CD8-positive, alpha-beta memory T cell (primary cell): ENCODE results near the gene SCAPER. TPM values are rescaled to one million over a fixed set of nuclear protein-coding genes. Genes with fewer than 3 reads are reported as not detected.

Source experiments
- CTCF ChIA-PET: fragments of 350-600 bp; sonication (Branson Sonifier 250); formaldehyde crosslinking; loops from one replicate; lab custom pipeline; 2021; ENCODE audit warnings: antibody characterized with exemption; lab: Charles Lee
- POLR2A ChIA-PET: fragments of 350-600 bp; sonication (Branson Sonifier 250); formaldehyde crosslinking; loops from one replicate; lab custom pipeline; 2021; ENCODE audit warnings: antibody characterized with exemption; lab: Charles Lee
- DNase-seq, 5 donors: peaks; one replicate each; pipeline versions ENCODE4 v3.0.0 to v3.0.0-alpha.2; 2020 to 2022; ENCODE audit warnings: mixed read lengths in 1 of 5
- H3K27ac ChIP-seq: one replicate; pipeline ENCODE4 v1.7.0; 2013; ENCODE audit warnings: low read depth, mild to moderate bottlenecking, low read length, moderate library complexity
- H3K27me3 ChIP-seq: 2 replicates; pipeline ENCODE4 v1.7.0; 2013; ENCODE audit warnings: low read length, mild to moderate bottlenecking; ENCODE audit not compliant: insufficient read depth, poor library complexity, severe bottlenecking
- H3K36me3 ChIP-seq: 2 replicates; pipeline ENCODE4 v1.7.0; 2013; ENCODE audit warnings: mild to moderate bottlenecking, low read length, moderate library complexity; ENCODE audit not compliant: insufficient read depth
- H3K4me1 ChIP-seq: 2 replicates; pipeline ENCODE4 v1.7.0; 2013; ENCODE audit warnings: mild to moderate bottlenecking, low read length, moderate library complexity; ENCODE audit not compliant: insufficient read depth
- H3K4me3 ChIP-seq: 2 replicates; pipeline ENCODE4 v1.7.0; 2013; ENCODE audit warnings: mild to moderate bottlenecking, low read length
- H3K9me3 ChIP-seq: 2 replicates; pipeline ENCODE4 v1.7.0; 2013; ENCODE audit warnings: mild to moderate bottlenecking, low read length
- H3K27ac Mint-ChIP-seq, 8 donors: one replicate each; pipeline ENCODE4 v1.8.0; 2020 to 2021; ENCODE audit warnings: mixed read lengths in 8 of 8, mild to moderate bottlenecking in 6 of 8, inconsistent platforms in 3 of 8, moderate library complexity in 3 of 8
- H3K27me3 Mint-ChIP-seq, 2 donors: one replicate each; pipeline ENCODE4 v1.8.0; 2020 to 2021; ENCODE audit warnings: mixed read lengths in 2 of 2, mild to moderate bottlenecking in 1 of 2, moderate library complexity in 1 of 2
- H3K36me3 Mint-ChIP-seq, 3 donors: one replicate each; pipeline ENCODE4 v1.8.0; 2020 to 2021; ENCODE audit warnings: mixed read lengths in 3 of 3, inconsistent platforms in 1 of 3, mild to moderate bottlenecking in 1 of 3
- H3K4me1 Mint-ChIP-seq, 3 donors: one replicate each; pipeline ENCODE4 v1.8.0; 2020 to 2021; ENCODE audit warnings: mixed read lengths in 3 of 3, inconsistent platforms in 1 of 3, mild to moderate bottlenecking in 1 of 3
- H3K4me3 Mint-ChIP-seq, 7 donors: one replicate each; pipeline ENCODE4 v1.8.0; 2020 to 2021; ENCODE audit warnings: mixed read lengths in 7 of 7, mild to moderate bottlenecking in 6 of 7, moderate library complexity in 4 of 7, inconsistent platforms in 2 of 7
- H3K9me3 Mint-ChIP-seq, 5 donors: one replicate each; pipeline ENCODE4 v1.8.0; 2020 to 2022; ENCODE audit warnings: mixed read lengths in 5 of 5, mild to moderate bottlenecking in 3 of 5, moderate library complexity in 2 of 5, inconsistent platforms in 1 of 5
- polyA plus RNA-seq: library from polyadenylated mRNA; unstranded; fragments of 300-500 nt; fragmentation: Illumina TruSeq; gene quantifications from one replicate; pipeline ENCODE4 v1.2.3, GENCODE V29; 2021
- total RNA-seq, 2 experiments: library from RNA; stranded (reverse); gene quantifications; one replicate each; pipeline ENCODE4 v1.2.3, GENCODE V29; 2021

SCAPER gene
- total and polyA plus RNA-seq, 3 experiments from 2014 or later = 15.5 to 26.6 (median 16.0) TPM

DNA sequence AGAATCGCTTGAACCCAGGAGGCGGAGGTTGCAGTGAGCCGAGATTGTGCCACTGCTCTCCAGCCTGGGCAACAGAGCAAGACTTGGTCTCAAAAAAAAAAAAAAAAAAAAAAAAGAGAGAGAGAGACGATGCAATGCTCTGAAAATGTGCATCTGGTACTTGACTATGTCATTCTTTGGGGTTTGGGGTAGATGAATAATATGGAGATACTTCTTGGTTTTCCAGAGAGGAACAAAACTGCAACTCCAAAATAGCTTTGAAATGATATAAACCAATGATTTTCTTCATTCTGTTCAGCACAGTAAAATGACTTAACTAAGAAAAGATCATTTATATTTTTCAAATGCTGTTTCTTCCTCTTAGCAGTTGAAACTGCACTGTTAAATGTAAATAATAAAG lies 409.7 kb downstream of the SCAPER start:
- Mint-ChIP-seq H3K27ac (no peak overlapping the region), H3K36me3 (peaks cover 9 to 12% (median 11%) of the 10 kb centered on the region in 3 donors), H3K4me1 (no peaks in the 10 kb centered on the region), H3K9me3 (no peaks in the 10 kb centered on the region), H3K4me3 (no peak overlapping the region), H3K27me3 (no peaks in the 10 kb centered on the region)
- POLR2A ChIA-PET = no interaction called here
- no peak overlapping the region for H3K4me3 ChIP-seq
- CTCF ChIA-PET = no interaction called here
- H3K36me3 ChIP-seq = no peaks in the 10 kb centered on the region
- no peaks in the 10 kb centered on the region for H3K9me3 ChIP-seq
- no peak overlapping the region for H3K27ac ChIP-seq
- DNase-seq = no peak
- H3K4me1 ChIP-seq = no peaks in the 10 kb centered on the region
- no peaks in the 10 kb centered on the region for H3K27me3 ChIP-seq

DNA sequence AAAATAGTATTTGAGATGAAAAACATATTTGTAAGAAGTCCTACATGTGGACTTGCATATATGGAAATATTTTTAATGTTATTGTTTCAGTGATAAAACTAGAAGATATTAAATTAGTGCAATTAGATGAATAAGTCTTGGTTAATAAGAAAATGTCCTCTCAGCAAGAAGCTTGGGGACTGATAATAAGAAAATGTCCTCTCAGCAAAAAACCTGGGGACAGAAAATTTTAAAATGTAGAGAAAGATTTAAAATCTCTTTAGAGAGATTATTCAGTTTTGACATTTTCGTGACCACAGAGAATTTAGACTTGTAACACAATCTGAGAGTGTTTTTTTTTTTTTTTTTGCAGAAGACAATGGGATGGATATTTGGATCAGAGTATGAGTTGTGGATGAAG lies 412.6 kb downstream of the SCAPER start:
- Mint-ChIP-seq H3K9me3 (peaks cover 0 to 2% (median 0%) of the 10 kb centered on the region in 5 donors), H3K27me3 (no peaks in the 10 kb centered on the region), H3K4me3 (no peak overlapping the region), H3K27ac (no peak overlapping the region), H3K4me1 (no peaks in the 10 kb centered on the region), H3K36me3 (peaks cover 8 to 14% (median 8%) of the 10 kb centered on the region in 3 donors)
- H3K36me3 ChIP-seq = no peaks in the 10 kb centered on the region
- H3K4me1 ChIP-seq = no peaks in the 10 kb centered on the region
- CTCF ChIA-PET = no interaction called here
- H3K4me3 ChIP-seq = no peak overlapping the region
- no peaks in the 10 kb centered on the region for H3K27me3 ChIP-seq
- no peak overlapping the region for H3K27ac ChIP-seq
- no peaks in the 10 kb centered on the region for H3K9me3 ChIP-seq
- DNase-seq = no peak
- POLR2A ChIA-PET = no interaction called here

DNA sequence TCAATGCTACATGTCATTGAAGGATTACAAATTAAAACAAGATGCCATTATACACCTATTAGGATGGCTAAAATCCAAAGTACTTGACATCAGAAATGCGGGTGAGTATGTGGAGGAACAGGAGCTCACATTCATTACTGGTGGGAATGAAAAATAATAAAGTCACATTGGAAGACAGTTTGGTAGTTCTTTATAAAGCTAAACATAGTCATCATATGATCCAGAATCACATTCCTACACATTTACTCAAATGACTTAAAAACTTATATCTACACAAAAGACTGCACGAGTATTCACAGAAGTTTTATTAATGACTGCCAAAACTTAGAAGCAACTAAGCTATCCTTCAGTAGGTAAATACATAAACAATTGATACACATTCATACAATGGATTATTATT lies 421.4 kb downstream of the SCAPER start:
- H3K27me3 ChIP-seq = no peaks in the 10 kb centered on the region
- Mint-ChIP-seq H3K4me3 (no peak overlapping the region), H3K4me1 (no peaks in the 10 kb centered on the region), H3K36me3 (peaks cover 0 to 3% (median 0%) of the 10 kb centered on the region in 3 donors), H3K27me3 (no peaks in the 10 kb centered on the region), H3K27ac (no peak overlapping the region), H3K9me3 (no peaks in the 10 kb centered on the region)
- H3K36me3 ChIP-seq = no peaks in the 10 kb centered on the region
- no peak overlapping the region for H3K27ac ChIP-seq
- CTCF ChIA-PET = no interaction called here
- POLR2A ChIA-PET = no interaction called here
- H3K9me3 ChIP-seq = no peaks in the 10 kb centered on the region
- no peak overlapping the region for H3K4me3 ChIP-seq
- DNase-seq = no peak
- no peaks in the 10 kb centered on the region for H3K4me1 ChIP-seq

DNA sequence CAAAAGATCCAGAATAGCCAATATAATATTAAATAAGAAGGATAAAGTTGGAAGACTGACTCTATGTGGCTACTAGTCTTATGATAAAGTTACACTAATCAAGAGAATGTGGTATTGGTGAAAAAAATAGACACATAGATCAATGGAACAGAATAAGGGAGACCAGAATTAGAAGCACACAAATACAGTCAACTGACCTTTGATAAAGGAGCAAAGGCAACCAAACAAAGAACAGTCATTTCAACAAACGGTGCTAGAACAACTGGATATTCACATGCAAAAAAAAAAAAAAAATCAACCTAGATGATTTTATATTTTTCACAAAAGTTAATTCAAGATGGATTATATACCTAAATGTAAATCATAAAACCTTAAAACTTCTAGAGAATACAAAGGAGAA lies 422.1 kb downstream of the SCAPER start:
- H3K4me3 ChIP-seq = no peak overlapping the region
- Mint-ChIP-seq H3K4me3 (no peak overlapping the region), H3K4me1 (no peaks in the 10 kb centered on the region), H3K36me3 (peaks cover 0 to 3% (median 0%) of the 10 kb centered on the region in 3 donors), H3K9me3 (no peaks in the 10 kb centered on the region), H3K27ac (no peak overlapping the region), H3K27me3 (no peaks in the 10 kb centered on the region)
- CTCF ChIA-PET = no interaction called here
- H3K9me3 ChIP-seq = no peaks in the 10 kb centered on the region
- no peak overlapping the region for H3K27ac ChIP-seq
- no peaks in the 10 kb centered on the region for H3K36me3 ChIP-seq
- POLR2A ChIA-PET = no interaction called here
- H3K27me3 ChIP-seq = no peaks in the 10 kb centered on the region
- no peaks in the 10 kb centered on the region for H3K4me1 ChIP-seq
- DNase-seq = no peak

DNA sequence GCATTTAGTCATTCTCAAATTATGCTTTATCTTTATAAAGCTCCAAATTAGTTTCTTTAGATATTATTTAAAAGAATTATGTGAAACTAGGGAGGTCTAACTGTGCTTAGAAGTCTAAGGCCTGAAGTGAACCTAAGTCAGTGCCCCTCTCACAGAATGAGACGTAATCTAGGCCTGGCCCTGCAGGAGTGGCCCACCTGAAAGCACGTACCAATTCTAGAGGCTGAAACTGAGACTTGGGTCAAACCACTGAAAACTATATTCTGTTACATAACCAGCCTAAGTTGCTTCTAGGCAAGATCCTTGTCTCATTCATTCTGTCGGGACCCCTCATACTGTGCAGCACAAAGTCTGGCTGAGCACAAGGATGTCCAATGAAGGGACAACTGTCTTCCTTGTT lies 424.9 kb downstream of the SCAPER start:
- H3K4me3 Mint-ChIP-seq = no peak overlapping the region
- no peaks in the 10 kb centered on the region for H3K27me3 ChIP-seq
- H3K27me3 Mint-ChIP-seq = no peaks in the 10 kb centered on the region
- H3K4me3 ChIP-seq = no peak overlapping the region
- H3K4me1 ChIP-seq = no peaks in the 10 kb centered on the region
- H3K36me3 Mint-ChIP-seq = no peaks in the 10 kb centered on the region
- no peak overlapping the region for H3K27ac ChIP-seq
- no peaks in the 10 kb centered on the region for H3K9me3 Mint-ChIP-seq
- H3K9me3 ChIP-seq = no peaks in the 10 kb centered on the region
- no peak for DNase-seq
- POLR2A ChIA-PET = no interaction called here
- H3K4me1 Mint-ChIP-seq = no peaks in the 10 kb centered on the region
- CTCF ChIA-PET = no interaction called here
- no peaks in the 10 kb centered on the region for H3K36me3 ChIP-seq
- no peak overlapping the region for H3K27ac Mint-ChIP-seq

DNA sequence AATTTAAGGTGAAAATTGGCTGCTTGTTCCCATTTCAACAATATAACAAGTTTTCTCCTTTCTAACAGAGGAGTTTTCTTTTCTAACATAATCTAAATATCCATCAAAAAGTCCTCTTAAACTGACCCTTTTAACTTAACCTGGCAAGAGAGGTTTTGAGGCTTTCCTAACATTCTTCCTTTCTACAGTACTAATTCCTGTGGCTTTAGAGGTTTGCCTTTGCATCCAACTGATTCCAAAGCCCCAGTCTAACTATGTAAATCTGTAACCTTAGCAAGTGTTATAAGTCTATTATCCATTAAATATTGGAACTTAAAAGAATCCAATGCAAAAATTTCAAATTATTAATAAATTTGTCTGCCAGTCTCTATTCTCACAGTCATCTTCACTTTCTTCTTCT lies 434.4 kb downstream of the SCAPER start:
- Mint-ChIP-seq H3K27me3 (no peaks in the 10 kb centered on the region), H3K27ac (peak overlapping the region in 1 of 8 donors; percentile 47), H3K36me3 (peaks cover 36 to 70% (median 69%) of the 10 kb centered on the region in 3 donors), H3K9me3 (peaks cover 12 to 29% (median 20%) of the 10 kb centered on the region in 5 donors), H3K4me1 (no peaks in the 10 kb centered on the region), H3K4me3 (no peak overlapping the region)
- Histone ChIP-seq H3K4me3 (no peak overlapping the region), H3K27me3 (no peaks in the 10 kb centered on the region), H3K27ac (no peak overlapping the region), H3K9me3 (no peaks in the 10 kb centered on the region), H3K4me1 (no peaks in the 10 kb centered on the region), H3K36me3 (no peaks in the 10 kb centered on the region)
- DNase-seq = no peak
- CTCF ChIA-PET = no interaction called here
- POLR2A ChIA-PET = no interaction called here

DNA sequence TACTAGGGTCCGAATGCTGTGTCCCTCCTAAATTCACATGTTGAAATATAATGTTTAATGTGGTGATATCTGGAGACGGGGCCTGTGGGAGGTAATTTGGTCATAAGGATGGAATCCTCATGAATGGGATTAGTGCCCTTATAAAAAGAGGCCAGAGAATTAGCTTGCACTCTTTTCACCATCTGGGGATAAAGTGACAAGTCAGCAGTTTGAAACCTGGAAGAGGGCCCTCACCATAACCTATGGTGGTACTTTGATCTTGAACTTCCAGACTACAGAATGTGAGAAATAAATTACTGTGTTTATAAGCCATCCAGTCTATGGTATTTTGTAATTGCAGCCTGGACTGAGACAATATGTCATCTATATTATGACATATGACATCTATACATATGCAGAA lies 436.4 kb downstream of the SCAPER start:
- no peak overlapping the region for H3K4me3 Mint-ChIP-seq
- H3K27ac ChIP-seq = no peak overlapping the region
- POLR2A ChIA-PET = no interaction called here
- no peaks in the 10 kb centered on the region for H3K36me3 ChIP-seq
- H3K27me3 Mint-ChIP-seq = no peaks in the 10 kb centered on the region
- H3K4me3 ChIP-seq = no peak overlapping the region
- no peaks in the 10 kb centered on the region for H3K27me3 ChIP-seq
- H3K9me3 Mint-ChIP-seq = peaks cover 16 to 32% (median 23%) of the 10 kb centered on the region in 5 donors
- peaks cover 38 to 87% (median 74%) of the 10 kb centered on the region in 3 donors for H3K36me3 Mint-ChIP-seq
- H3K4me1 Mint-ChIP-seq = no peaks in the 10 kb centered on the region
- no peaks in the 10 kb centered on the region for H3K4me1 ChIP-seq
- DNase-seq = no peak
- no peak overlapping the region for H3K27ac Mint-ChIP-seq
- CTCF ChIA-PET = no interaction called here
- no peaks in the 10 kb centered on the region for H3K9me3 ChIP-seq

DNA sequence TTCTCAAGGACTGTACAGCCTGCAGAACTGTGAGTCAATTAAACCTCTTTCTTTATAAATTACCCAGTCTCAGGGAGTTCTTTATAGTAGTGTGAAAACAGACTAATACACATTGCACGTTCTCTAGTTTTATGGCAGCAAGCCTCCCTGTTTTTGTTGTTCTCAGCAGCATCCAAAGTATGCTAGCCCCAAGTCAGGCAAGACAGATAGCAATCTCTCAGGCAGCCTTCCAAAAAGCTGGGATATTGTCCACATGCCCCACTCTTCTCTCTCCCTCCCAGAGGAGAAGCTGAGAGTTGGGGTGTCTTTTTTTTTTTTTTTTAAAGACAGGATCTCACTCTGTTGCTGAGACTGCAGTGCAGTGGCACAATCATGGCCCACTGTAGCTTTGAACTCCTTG lies 438.0 kb downstream of the SCAPER start:
- Histone ChIP-seq H3K36me3 (no peaks in the 10 kb centered on the region), H3K9me3 (no peaks in the 10 kb centered on the region), H3K27ac (no peak overlapping the region), H3K27me3 (no peaks in the 10 kb centered on the region), H3K4me1 (no peaks in the 10 kb centered on the region), H3K4me3 (no peak overlapping the region)
- Mint-ChIP-seq H3K27me3 (no peaks in the 10 kb centered on the region), H3K27ac (no peak overlapping the region), H3K4me1 (no peaks in the 10 kb centered on the region), H3K9me3 (peaks cover 16 to 32% (median 23%) of the 10 kb centered on the region in 5 donors), H3K36me3 (peaks cover 45 to 93% (median 72%) of the 10 kb centered on the region in 3 donors), H3K4me3 (no peak overlapping the region)
- DNase-seq = no peak
- ChIA-PET CTCF (no interaction called here), POLR2A (no interaction called here)

DNA sequence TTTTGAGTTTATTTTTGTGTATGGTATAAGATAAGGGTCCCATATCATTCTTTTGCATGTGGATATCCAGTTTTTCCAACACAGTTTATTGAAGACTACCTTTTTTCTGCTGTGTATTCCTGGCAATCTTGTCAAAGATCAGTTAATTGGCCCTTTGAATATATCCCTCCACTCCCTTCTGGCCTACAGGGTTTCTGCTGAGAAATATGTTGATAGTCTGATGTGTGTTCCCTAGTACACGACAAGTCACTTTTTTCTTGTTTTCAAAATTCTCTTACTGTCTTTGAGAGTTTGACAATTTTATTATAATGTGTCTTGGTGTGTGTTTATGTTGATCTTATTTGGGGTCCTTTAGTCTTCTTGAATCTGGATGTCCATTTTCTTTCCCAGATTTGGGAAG lies 439.4 kb downstream of the SCAPER start:
- POLR2A ChIA-PET = no interaction called here
- CTCF ChIA-PET = no interaction called here
- Mint-ChIP-seq H3K36me3 (peaks cover 39 to 92% (median 63%) of the 10 kb centered on the region in 3 donors), H3K4me3 (no peak overlapping the region), H3K27ac (no peak overlapping the region), H3K9me3 (peaks cover 16 to 32% (median 23%) of the 10 kb centered on the region in 5 donors), H3K27me3 (no peaks in the 10 kb centered on the region), H3K4me1 (no peaks in the 10 kb centered on the region)
- H3K4me3 ChIP-seq = no peak overlapping the region
- no peaks in the 10 kb centered on the region for H3K9me3 ChIP-seq
- H3K27ac ChIP-seq = no peak overlapping the region
- no peaks in the 10 kb centered on the region for H3K36me3 ChIP-seq
- no peak for DNase-seq
- H3K27me3 ChIP-seq = no peaks in the 10 kb centered on the region
- H3K4me1 ChIP-seq = no peaks in the 10 kb centered on the region
